HG02885 (cell line): ENCODE measurements around the gene PIR.

Experiments used
- ATAC-seq: cut with Tn5 transposase; IDR thresholded peaks from one replicate; pipeline ENCODE4 v1.9.1; 2021; ENCODE audit warnings: mild to moderate bottlenecking; ENCODE audit not compliant: unreplicated experiment, poor library complexity

The PIR gene

DNA sequence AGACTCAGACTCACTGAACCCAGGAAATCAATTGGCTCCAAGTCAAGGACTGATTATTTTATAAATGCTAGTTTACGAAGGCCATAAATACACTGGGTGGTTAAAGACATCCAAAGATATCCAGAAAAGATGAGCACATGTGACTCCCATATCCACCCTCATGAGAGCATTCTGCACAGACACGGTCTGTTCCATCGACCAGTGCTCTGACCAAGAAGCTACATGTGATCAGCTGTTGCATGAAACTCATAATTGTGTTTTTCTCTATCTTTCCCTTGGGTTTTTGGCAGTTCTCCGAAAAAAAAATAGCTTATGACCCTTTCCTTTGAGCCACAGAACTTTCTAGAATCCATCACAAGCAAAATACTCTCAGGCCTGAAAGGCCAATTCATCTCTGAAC is 2.7 kb upstream of the PIR start:
- no peak for ATAC-seq

DNA sequence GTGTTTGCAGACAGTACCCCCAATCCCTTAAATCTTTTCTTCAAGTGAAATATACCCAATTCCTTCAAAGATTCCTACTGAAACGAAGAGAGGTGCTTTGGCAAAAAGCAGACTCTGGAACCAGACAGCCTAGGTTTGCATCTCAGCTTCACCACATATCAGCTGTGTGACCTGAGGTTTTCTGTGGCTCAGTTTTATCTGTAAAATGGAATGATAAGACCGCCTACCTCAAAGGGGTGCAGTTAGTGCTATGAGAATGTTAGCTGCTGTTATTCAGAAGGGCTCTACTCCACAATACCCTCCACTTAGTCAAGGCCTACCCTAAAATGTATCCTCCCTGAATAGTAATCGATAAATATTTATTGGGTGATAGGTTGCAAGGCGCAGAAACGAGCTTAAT is 664 bp downstream of the PIR start:
- no peak for ATAC-seq

DNA sequence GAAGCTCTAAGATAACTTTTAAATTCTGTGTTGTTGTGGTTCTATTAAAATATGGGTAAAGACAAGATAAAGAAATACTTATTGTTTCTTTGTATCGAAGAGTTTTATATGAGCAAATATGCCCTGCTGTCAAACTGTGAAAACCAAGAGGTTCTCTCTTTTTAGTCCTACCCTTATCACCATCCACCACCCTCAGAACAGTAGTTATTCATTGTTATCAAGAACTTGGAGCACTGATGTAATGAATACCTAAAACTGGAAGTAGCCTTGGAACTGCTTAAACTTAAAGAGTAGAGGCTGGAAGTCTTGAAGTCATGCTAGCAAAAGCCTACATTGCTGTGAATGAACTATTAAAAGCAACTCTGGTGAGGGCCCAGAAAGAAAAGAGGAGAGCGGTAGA is 9.2 kb downstream of the PIR start:
- ATAC-seq: no peak

DNA sequence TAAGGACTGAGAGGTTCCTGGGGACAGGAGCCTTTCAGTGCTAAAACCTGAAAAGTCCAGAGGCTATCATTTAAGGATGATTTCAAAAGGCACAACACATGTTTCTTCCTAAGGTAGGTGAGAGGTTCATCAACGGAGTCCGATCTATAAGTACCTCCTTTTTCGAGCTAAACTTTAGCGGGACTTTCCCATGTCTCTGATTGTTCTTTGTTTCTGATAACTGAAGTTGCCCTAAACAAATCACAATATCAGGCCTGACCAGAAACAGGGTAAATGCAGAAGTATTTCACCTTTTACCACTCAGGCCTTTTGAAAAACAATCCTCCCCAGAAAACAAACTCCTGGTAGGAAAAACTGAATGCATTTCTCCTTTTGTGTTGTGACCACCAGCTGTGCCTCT is 17.6 kb downstream of the PIR start:
- ATAC-seq: no peak

DNA sequence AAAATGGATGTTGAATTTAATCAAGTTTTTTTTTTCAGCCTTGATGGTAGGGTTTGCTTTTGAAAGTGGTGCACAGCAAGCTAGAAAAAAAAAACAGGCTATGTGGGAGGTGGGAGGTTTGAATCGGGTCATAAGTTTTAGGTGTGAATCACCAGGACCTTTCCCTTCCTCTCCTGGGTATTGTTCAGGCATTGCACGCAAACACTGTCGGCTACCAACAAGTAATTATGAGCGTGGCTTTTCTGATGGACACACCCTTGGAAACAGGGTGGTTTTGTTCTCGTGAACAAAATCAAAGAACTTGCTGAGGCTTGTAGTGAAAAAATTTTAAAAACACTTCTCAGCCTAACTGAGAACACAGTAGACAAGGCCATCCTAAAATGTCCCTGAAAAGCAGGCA is 18.1 kb downstream of the PIR start:
- ATAC-seq: no peak

DNA sequence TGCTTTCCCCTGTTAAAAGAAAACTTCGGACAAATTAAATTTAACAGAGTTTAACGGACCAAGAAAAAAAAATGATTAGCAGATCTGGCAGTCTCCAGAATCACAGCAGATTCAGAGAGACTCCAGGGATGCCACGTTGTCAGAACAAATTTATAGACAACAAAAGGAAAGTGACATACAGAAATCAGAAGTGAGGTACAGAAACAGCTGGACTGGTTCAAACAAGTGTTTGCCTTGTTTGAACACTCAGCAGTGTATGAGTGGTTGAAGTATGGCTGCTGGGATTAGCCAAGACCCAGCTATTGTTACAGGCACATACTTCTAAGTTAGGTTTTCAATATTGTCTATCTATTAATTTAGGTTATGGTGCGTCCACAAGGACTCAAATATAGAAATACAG is 19.1 kb downstream of the PIR start:
- ATAC-seq: no peak

DNA sequence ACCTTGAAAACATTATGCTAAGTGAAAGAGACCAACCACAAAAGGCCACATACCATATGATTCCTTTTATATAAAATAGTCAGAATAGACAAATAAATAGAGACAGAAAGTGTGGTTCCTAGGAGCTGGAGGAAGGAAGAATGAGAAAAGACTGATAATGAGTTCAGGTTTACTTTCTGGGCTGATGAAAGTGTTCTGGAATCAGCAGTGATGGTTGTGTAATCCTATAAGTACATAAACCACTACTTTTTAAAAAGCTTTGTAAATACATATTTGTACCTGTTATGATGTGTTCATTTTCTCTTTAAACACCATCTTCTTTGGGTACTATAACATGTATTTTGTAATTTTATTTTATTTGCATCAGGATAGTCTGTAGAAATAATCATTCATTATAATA is 20.6 kb downstream of the PIR start:
- no peak for ATAC-seq

DNA sequence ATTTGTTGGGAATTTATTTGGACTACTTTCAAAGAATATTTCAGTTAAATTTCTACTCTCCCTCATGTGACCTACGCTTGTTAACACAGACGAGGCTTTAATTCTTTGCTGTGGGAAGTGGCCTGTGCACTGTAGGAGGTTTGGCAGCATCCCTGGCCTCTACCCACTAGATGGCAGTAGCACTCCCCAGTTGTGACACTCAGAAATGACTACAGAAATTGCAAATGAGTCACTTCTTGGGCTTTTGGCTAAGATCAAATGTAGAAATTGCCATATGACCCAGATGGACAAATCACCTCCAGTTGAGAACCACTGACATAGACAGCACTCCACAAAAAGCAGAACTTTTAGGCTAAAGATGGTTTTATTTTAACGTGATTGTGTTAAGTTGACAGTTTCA is 22.1 kb downstream of the PIR start:
- ATAC-seq: peak; percentile 84

DNA sequence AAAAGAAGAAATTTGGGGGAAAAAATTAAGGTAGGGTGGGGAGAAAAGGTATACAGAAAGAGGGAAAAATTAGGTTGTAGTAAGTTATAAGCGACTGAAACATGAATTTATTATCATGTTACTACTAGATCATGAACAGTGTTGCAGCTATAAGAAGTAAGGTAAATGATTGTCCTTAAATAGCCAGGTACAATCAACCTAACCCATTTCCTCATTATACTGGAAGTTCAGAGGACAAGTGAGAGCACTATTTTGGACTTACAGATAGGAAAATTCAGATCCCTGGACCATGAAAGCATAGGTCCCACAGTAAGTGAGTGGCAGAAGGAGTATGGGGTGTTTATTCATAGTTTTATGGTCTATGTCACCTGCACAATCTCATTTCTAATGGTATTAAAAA is 23.5 kb downstream of the PIR start:
- no peak for ATAC-seq

DNA sequence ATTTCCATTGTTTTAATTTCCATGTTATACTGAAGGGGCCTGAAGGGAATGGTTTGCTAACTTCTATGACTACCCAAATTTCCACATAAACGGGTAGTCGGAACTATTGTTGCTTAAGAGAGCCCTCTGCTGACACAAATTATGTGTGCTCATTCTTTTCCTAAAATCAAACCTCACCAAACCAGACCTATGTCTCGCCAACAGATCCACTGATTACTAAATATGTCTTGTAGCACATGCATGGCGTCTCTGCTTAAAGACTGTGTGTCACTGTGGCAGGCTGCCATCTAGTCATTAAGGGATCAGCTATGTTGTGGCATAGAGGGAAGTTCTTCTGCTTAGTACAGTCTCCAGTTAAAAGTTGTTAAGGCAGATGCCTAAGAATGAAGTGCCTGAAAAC is 25.1 kb downstream of the PIR start:
- ATAC-seq: no peak

DNA sequence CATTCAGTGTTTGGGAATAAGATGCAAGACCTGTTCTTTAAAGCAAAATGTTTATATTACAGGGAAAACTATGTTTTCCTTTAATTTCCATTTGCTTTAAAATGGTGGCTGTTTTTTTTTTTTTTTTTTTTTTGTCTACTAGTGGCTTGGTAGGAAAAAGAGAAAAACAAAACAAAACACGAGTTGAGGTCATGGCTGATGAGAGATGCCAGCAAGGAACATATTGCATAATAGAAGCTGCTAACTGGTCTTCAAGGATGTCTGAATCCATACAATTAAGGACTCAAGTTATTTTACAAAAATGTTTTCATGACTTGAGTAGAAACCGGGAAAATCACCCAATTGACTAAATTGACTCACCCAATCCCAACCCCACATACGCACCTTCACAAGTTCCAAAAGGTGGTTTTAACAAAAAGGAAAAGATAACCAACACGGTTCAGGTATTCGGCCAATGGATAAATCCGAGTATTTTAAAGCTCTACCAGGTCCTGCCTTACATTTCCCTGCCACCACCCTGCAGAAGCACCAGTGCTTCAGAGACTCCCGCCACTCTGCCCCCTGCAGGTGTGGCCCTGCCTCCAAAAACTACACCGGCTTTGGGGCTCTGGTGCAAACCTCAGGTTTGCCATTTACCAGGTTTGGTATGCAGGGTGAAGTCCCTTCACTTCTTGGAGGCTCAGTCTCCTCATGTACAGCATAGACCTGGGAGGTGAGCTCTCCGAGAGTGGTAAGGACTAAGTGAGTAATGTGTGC is 27.1 kb downstream of the PIR start:
- no peak for ATAC-seq

DNA sequence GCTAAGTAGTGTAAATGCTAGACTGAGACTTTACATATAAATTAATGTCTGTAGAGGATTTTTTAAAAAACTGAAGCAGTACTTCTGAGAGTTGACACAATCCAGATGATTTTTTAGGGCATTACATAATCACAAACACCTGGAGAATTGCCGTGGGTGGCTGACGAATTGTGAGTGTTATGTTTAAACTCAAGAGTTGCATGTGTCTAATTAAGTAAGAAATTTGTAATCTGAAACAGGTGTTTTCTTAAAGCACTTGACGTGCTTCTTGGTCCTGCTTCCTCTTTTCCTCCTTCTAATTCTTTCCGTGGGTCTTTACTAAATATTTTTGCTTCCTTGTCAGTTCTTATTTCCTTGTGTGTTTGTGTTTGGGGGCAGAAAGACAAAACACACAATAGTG is 27.8 kb downstream of the PIR start:
- ATAC-seq: peak; percentile 77

DNA sequence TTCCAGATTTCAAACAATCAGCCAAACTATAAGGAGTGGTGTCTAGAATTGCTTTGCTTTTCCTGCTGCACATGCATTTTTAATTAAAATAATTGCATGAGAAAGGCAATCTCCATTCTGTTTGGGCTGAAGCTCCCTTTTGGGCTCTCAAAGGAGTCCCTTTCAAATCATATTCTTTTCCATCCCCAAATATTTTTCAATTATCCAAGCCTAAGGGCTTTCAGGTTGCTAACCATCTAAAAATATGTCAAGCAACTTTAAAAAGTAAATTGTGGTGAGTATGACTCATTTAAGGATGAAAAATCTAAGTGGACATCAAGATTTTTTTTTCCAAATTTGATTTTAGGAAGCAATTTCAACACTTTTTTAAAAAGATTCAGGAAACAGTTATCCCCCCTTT is 28.4 kb downstream of the PIR start:
- no peak for ATAC-seq

DNA sequence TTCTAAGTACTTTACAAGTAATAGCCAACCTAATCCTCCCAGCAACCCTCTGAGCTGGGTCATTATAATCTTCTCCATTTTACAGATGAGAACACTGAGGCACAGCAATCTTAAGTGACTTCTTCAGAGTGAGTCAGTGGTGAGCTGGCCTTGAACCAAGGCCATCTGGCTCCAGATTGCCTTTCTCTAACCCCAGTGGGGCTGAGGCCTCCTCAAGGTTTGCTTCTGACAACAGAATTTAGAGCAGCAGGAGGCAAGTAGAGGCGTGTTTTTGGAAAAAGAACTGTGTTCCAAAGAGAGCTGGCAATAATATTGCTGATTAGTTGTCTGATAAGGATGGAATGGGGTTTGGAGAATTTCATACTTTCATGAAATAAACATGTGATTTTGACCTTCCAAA is 41.2 kb downstream of the PIR start:
- ATAC-seq: no peak

DNA sequence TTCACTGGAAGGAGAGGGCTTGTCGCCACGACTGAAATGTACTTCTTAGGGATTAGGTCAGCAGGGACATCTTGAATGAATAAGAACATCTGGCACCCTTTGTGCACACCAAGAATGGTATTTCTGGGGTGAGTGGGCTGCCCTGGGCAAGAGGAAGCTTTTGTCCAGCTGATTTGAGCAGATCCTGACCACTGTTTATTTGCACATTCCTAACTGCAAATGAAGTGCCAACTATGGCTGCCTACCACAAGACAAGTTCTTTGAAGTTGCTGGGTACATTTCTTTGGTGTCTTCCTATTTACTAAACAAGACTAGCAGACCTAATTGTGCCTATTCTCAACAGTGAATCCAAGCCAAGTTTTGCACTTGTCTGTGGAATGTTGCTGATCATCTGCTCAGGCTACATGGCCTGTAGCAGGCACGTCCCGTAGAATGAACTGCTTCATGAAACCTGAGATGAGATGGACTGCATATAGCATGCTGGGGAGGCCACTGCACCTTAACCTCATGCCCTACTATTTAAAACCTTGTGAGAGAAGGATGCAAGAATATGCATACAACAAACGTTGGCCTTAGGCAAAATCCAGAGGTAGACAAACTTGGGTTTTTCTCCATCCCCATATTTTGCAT is 45.0 kb downstream of the PIR start:
- no peak for ATAC-seq

DNA sequence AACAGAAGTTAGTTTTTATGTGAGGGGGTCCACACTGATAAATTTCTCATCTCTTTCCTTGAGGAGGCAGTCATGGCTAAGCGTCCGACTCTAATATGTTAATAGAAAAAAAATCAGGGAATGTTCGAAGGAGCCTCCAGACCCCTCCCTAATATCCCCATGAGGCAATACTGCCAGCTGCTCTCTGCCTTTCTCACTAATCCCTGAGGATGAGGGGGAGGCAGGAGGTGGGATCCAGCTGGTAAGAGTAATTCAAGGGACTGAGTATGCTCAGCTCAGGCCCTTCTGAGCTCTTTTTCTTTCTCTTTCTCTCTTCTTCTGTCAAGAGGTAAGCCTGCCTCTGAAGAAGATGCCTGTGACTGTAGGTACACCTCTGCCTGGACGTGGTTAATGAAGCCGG is 51.7 kb downstream of the PIR start:
- no peak for ATAC-seq

DNA sequence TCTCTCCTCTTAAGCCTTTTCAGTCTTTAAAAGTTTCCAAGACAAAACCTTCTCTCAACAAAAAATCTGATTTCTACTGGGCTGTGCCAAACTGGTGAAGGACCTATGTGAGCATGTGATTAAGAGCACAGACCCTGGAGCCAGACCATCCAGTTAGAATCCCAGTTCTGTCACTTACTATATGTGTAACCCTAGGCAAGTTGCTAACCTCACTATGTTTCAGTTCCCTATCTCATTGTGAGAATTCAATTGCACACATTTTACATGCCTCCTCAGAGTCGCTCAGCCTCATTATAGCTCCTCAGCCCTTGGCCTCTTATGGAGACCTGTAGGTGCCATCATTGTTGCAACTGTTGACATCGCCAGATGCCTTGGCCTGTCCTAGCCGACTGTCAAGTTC is 54.8 kb downstream of the PIR start:
- ATAC-seq: peak; percentile 99

DNA sequence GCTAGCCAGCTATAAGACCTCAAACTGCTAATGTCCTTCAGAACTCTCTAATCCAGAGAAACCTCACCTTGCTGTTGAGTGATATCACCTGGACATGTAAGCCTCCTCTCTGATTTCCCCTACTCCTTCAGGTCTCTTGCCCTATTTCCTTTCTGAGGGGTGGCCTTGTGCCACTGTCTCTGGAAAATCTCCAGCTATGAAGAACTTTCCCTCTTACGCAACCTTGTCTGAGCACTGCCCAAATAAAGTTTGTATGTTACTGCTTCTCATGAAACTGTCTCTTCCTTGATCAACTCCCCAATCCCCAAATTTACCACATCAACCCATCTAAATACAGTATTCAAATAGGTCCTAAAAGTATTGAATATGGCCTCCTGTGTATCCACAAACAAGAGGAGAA is 55.4 kb downstream of the PIR start:
- no peak for ATAC-seq

DNA sequence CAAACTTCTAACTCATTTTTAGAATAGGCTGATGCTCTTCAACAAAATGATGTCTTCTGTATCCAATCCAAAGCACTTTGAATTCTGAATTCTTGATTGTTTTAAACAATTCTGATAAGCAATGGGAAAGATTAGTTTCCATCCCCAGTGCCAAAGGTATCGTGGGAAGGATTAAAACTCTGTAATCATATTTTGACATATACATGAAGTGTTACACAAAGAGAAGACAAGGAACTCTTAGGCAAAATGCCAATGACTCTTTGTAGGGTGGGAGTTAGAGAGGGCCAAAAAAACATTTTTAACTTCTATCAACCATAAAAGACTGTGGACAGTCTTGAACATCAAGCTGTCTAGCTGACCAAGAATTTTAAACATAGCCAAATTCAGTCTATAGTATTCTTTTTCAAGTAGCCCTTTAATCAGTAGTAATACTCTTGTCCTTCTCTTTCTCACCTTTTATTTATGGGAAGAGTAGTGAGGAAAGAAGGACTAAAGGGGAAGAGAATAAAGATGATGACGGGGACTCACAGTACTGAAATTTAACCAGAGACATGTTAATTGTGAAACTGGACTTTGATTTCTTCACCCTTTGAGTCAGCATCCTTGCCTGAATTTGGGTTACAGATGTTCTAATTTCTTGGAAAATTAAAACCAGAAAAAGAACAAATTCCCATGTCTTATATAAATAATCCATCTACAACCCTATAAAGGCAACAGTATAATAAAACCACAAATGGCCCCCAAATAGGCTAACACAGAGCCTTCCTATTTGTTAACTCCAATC is 57.1 kb downstream of the PIR start:
- ATAC-seq: no peak

DNA sequence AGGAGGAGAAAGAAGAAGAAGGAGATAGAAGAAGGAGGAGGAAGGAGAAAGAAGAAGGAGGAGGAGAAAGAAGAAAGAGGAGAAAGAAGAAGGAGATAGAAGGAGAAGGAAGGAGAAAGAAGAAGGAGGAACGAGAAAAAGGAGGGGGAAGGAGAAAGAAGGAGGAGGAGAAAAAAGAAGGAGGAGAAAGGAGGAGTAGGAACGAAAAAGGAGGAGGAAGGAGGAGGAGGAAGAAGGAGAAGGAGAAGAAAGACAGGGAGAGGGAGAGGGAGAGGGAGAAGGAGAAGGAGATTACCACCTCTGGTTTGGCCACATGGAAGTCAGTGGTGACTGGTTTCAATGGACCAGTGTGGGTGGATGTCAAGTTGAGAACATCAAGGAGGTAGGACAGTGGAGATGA is 58.9 kb downstream of the PIR start:
- ATAC-seq: no peak

DNA sequence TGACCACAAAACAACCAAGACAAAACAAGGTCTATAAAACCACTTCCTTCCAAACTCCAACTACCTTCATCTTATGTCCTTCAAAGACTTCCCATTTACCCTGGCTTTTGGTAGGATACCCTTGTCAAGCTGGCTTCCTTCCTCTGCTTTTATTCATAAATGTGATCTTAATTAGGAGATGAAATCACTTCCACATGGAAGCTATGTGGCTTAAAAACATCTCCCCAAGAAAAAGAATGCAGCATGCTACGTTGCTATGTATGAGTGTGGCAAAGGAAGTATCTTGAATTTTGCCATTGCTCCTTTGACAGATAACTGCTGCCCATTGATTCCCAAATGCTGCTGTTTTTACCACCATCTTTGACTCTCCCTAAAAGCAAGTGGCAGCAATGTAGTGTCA is 62.5 kb downstream of the PIR start:
- no peak for ATAC-seq

DNA sequence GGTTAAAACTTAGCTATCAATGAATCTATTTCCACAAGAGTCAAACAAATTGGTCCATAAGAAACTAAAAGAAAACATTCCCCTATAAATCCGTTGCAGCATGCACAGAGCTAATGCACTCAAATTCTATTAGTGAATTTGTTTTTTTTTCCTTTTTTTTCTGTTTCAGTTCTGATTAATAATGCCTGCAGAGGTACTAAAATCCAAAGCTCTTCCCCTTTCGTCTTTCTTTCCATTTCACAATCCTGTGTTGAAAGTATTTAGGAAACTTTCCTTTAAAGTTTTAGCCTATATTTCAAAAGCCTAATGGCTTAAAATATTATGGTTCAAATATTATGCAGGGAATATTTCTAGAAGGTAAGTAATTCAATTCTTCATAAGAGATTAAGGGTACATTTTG is 63.1 kb downstream of the PIR start:
- ATAC-seq: no peak
